ENCODE results near the gene HSD11B2. TPM values are rescaled to one million over a fixed set of nuclear protein-coding genes. Genes with fewer than 3 reads are reported as not detected.

Gene HSD11B2
- total RNA-seq, 1 experiment from 2014 or later = not detected

DNA sequence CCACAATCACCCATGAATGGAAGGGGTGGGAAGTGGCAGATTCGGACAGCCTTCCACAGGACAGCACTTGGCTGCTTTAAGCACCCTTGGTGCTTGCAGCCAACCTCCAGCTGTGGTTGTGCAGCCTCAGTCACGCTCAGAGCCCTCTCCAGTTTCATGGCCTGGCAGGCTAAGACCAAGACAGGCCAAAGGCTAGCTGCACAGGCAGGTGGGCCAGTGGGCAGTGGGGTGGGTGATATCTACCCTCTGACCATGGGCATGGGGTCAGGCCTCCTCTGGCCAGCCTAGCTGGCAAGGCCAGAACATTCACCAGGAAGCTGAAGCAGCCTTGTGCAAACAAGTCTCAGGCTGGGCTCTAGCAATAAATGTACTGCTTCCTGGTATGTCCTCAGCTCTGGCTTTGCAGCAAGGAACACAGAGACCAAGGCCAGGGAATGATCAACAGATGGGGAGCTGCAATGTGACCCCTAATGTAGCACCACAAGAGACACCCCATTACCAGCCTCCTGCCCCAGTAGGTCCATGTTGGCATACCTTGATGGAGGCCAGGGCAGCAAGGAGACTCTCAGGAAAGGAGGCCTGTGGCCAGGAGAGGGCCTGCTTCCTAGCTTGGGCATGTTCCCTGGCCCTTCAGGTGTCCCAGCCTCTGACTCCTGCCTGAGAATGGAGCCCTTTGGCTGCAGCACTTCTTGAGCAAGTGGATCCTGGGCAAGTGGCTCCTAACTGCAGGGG lies 20.9 kb downstream of the HSD11B2 start:
- no peak for DNase-seq
- Histone ChIP-seq H3K9ac (ENCODE audit: low read length) (no peak overlapping the region), H4K20me1 (ENCODE audit: insufficient read depth, low read depth, low read length) (no peaks in the 10 kb centered on the region), H3K9me2 (replicated peaks; ENCODE audit: insufficient read depth, low read length) (no peaks in the 10 kb centered on the region), H3K36me3 (ENCODE audit: insufficient read depth, low read length) (no peaks in the 10 kb centered on the region), H3K9me3 (ENCODE audit: low read length) (no peaks in the 10 kb centered on the region), H3K27ac (ENCODE audit: low read length) (no peak overlapping the region), H3K4me3 (ENCODE audit: low read length) (no peak overlapping the region), H3K79me2 (ENCODE audit: low read length) (peaks cover 6% of the 10 kb centered on the region; the same call in 1 of the 2 replicates), H2AFZ (ENCODE audit: low read length) (no peak overlapping the region), H3K4me2 (ENCODE audit: low read depth, low read length, poor library complexity, severe bottlenecking) (no peak overlapping the region), H3K27me3 (ENCODE audit: low read length) (no peaks in the 10 kb centered on the region), H3K4me1 (ENCODE audit: low read length) (peaks cover 9% of the 10 kb centered on the region)

DNA sequence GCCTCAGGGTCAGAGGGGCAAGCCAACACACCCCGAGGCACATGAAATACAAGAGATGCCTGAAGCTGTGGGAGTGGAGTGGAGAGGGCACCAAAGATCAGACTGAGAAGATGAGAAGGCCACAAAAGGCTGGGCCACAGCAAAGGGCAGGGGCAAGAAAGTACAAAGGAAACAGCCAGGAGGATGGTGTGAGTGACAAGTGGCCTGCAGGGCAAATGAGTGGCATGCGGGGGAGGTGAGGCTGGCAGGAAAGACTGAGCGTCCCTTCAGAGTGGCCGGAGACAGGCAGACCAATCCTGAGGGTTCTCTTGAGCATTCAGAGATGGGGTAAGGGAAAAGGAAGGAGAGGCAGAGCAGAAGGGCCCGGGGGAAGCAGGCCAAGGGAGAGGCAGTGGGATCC lies 23.2 kb downstream of the HSD11B2 start:
- Histone ChIP-seq H4K20me1 (ENCODE audit: insufficient read depth, low read depth, low read length) (no peaks in the 10 kb centered on the region), H3K9ac (ENCODE audit: low read length) (no peak overlapping the region), H3K27me3 (ENCODE audit: low read length) (no peaks in the 10 kb centered on the region), H3K36me3 (ENCODE audit: insufficient read depth, low read length) (no peaks in the 10 kb centered on the region), H3K9me2 (replicated peaks; ENCODE audit: insufficient read depth, low read length) (no peaks in the 10 kb centered on the region), H3K4me1 (ENCODE audit: low read length) (peaks cover 12% of the 10 kb centered on the region), H3K27ac (ENCODE audit: low read length) (no peak overlapping the region), H3K9me3 (ENCODE audit: low read length) (no peaks in the 10 kb centered on the region), H2AFZ (ENCODE audit: low read length) (no peak overlapping the region), H3K4me3 (ENCODE audit: low read length) (no peak overlapping the region), H3K4me2 (ENCODE audit: low read depth, low read length, poor library complexity, severe bottlenecking) (no peak overlapping the region), H3K79me2 (ENCODE audit: low read length) (peaks cover 8% of the 10 kb centered on the region; the same call in 1 of the 2 replicates)
- DNase-seq = no peak

DNA sequence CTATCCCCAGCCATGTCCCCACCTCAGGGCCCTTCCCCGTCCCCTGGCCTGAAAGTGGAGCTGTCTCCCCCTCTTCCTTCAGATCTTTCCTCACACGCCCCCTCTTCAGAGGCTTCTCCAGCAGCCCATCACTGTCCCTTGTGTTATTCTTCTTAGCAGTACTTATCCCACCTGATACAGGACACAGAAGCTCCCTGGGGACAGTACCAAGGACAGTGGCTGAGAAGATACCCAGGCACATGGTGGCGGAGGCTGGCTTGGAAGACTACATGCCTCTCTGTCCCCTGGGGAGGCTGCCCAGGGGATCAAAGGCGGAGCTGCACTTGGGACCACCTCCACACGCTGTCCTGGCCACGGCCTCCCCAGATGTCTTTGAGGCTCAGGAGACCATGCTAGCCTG lies 23.9 kb downstream of the HSD11B2 start:
- no peaks in the 10 kb centered on the region for H3K9me3 ChIP-seq (ENCODE audit: low read length)
- H3K27ac ChIP-seq (ENCODE audit: low read length) = no peak overlapping the region
- H3K36me3 ChIP-seq (ENCODE audit: insufficient read depth, low read length) = no peaks in the 10 kb centered on the region
- peaks cover 8% of the 10 kb centered on the region; the same call in 1 of the 2 replicates for H3K79me2 ChIP-seq (ENCODE audit: low read length)
- no peaks in the 10 kb centered on the region for H4K20me1 ChIP-seq (ENCODE audit: insufficient read depth, low read depth, low read length)
- no peak overlapping the region for H3K9ac ChIP-seq (ENCODE audit: low read length)
- H3K9me2 ChIP-seq (replicated peaks; ENCODE audit: insufficient read depth, low read length) = no peaks in the 10 kb centered on the region
- H3K4me2 ChIP-seq (ENCODE audit: low read depth, low read length, poor library complexity, severe bottlenecking) = no peak overlapping the region
- H3K4me1 ChIP-seq (ENCODE audit: low read length) = peaks cover 12% of the 10 kb centered on the region
- H3K4me3 ChIP-seq (ENCODE audit: low read length) = no peak overlapping the region
- DNase-seq = no peak
- H3K27me3 ChIP-seq (ENCODE audit: low read length) = no peaks in the 10 kb centered on the region
- no peak overlapping the region for H2AFZ ChIP-seq (ENCODE audit: low read length)

DNA sequence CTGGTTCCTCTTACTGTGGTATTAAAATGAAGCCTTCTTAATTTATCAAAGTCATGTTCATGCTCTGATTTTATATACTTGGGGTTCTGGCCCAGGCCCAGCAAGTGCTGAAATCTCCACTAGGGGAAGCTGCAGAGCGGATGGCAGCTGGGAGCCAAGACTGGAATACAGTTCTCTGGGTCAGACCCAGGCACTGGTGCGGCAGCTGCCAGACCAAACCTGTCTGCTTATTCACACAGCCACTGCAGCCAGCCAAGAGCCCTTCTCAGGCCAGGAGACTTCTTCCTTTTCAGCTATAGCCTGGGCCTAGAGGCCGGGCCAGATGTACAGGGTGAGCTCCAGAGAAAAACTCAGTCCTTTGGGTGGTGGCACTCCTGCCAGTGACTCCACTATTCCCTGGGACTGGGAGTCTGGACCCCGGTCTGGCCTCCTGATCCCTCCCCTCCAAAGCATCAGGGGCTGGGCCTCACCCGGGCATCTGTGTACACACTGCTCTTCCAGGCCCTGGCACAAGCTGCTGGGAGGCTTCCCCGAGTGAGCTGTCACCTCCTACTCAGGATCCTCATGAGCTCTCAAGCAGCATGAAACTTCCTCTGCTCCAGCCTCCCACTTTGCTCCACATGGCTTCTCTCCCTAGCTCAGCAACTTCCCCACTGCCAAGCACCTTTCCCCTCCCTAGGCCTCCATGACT lies 25.6 kb downstream of the HSD11B2 start:
- no peaks in the 10 kb centered on the region for H3K27me3 ChIP-seq (ENCODE audit: low read length)
- peak; percentile 65 for DNase-seq
- peaks cover 6% of the 10 kb centered on the region; the same call in 1 of the 2 replicates for H4K20me1 ChIP-seq (ENCODE audit: insufficient read depth, low read depth, low read length)
- H2AFZ ChIP-seq (ENCODE audit: low read length) = no peak overlapping the region
- no peak overlapping the region; the same call in 1 of the 2 replicates for H3K27ac ChIP-seq (ENCODE audit: low read length)
- H3K4me2 ChIP-seq (ENCODE audit: low read depth, low read length, poor library complexity, severe bottlenecking) = no peak overlapping the region
- H3K9me2 ChIP-seq (replicated peaks; ENCODE audit: insufficient read depth, low read length) = no peaks in the 10 kb centered on the region
- no peaks in the 10 kb centered on the region for H3K9me3 ChIP-seq (ENCODE audit: low read length)
- H3K4me3 ChIP-seq (ENCODE audit: low read length) = no peak overlapping the region
- H3K36me3 ChIP-seq (ENCODE audit: insufficient read depth, low read length) = no peaks in the 10 kb centered on the region
- H3K79me2 ChIP-seq (ENCODE audit: low read length) = peaks cover 15% of the 10 kb centered on the region; the same call in 1 of the 2 replicates
- H3K4me1 ChIP-seq (ENCODE audit: low read length) = peaks cover 12% of the 10 kb centered on the region
- H3K9ac ChIP-seq (ENCODE audit: low read length) = peak overlapping the region; percentile 21; the same call in 1 of the 2 replicates

DNA sequence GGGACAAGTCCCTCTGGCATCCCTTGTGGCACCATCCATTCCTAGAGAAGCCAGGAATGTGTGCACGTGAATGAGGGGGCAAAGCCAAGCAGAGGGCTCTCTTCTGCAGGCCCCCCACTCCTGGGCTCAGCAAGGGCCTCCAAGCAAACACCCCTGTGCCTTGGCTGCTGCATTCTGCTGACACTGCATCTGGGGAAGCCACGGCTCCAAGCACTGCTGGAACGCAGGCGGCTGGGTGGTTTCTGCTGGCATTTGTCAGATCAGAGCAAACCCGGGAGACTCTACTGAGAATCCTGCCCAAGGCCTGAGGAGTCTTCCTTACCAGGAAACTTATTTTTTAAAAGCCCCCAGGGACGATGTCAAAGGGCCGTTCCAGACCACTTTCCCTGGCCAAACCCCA lies 26.7 kb downstream of the HSD11B2 start:
- no peak overlapping the region for H3K4me3 ChIP-seq (ENCODE audit: low read length)
- H3K27me3 ChIP-seq (ENCODE audit: low read length) = no peaks in the 10 kb centered on the region
- no peak overlapping the region for H2AFZ ChIP-seq (ENCODE audit: low read length)
- peaks cover 6% of the 10 kb centered on the region; the same call in 1 of the 2 replicates for H4K20me1 ChIP-seq (ENCODE audit: insufficient read depth, low read depth, low read length)
- no peaks in the 10 kb centered on the region for H3K36me3 ChIP-seq (ENCODE audit: insufficient read depth, low read length)
- H3K27ac ChIP-seq (ENCODE audit: low read length) = no peak overlapping the region
- no peaks in the 10 kb centered on the region for H3K9me2 ChIP-seq (replicated peaks; ENCODE audit: insufficient read depth, low read length)
- H3K9ac ChIP-seq (ENCODE audit: low read length) = no peak overlapping the region
- H3K79me2 ChIP-seq (ENCODE audit: low read length) = peaks cover 26% of the 10 kb centered on the region
- peaks cover 12% of the 10 kb centered on the region for H3K4me1 ChIP-seq (ENCODE audit: low read length)
- no peaks in the 10 kb centered on the region for H3K9me3 ChIP-seq (ENCODE audit: low read length)
- H3K4me2 ChIP-seq (ENCODE audit: low read depth, low read length, poor library complexity, severe bottlenecking) = no peak overlapping the region
- DNase-seq = no peak

DNA sequence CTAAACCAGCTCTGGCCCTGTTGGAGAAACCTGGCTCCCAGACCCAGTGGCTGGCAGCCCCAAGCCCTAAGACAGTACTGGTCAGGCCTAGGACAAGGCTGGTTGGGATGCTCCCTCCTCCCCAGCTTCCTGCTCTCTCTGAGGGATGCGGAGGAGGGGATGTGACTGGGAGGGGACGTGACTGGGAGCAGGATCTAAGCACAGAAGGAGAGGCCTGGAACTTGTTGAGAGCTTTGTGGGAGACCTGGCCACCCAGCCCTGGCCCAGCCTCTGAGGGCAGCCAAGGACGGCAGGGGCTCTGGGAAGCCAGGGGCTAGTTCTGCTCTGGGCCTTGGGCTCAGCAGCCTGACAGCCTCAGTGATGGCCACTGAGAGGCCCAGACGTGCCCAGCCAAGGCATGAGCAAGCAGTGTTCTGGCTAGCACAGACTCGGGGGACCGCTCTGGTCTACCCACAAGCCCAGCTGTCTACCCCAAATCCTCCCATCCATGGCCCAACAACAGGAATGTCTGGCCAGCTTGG lies 27.3 kb downstream of the HSD11B2 start:
- H3K27me3 ChIP-seq (ENCODE audit: low read length) = no peaks in the 10 kb centered on the region
- peaks cover 31% of the 10 kb centered on the region for H3K79me2 ChIP-seq (ENCODE audit: low read length)
- peaks cover 6% of the 10 kb centered on the region; the same call in 1 of the 2 replicates for H4K20me1 ChIP-seq (ENCODE audit: insufficient read depth, low read depth, low read length)
- H3K4me2 ChIP-seq (ENCODE audit: low read depth, low read length, poor library complexity, severe bottlenecking) = no peak overlapping the region
- H2AFZ ChIP-seq (ENCODE audit: low read length) = no peak overlapping the region
- DNase-seq = no peak
- H3K9me2 ChIP-seq (replicated peaks; ENCODE audit: insufficient read depth, low read length) = no peaks in the 10 kb centered on the region
- H3K9me3 ChIP-seq (ENCODE audit: low read length) = no peaks in the 10 kb centered on the region
- no peak overlapping the region for H3K9ac ChIP-seq (ENCODE audit: low read length)
- peaks cover 12% of the 10 kb centered on the region for H3K4me1 ChIP-seq (ENCODE audit: low read length)
- no peak overlapping the region for H3K27ac ChIP-seq (ENCODE audit: low read length)
- H3K4me3 ChIP-seq (ENCODE audit: low read length) = no peak overlapping the region
- no peaks in the 10 kb centered on the region for H3K36me3 ChIP-seq (ENCODE audit: insufficient read depth, low read length)

DNA sequence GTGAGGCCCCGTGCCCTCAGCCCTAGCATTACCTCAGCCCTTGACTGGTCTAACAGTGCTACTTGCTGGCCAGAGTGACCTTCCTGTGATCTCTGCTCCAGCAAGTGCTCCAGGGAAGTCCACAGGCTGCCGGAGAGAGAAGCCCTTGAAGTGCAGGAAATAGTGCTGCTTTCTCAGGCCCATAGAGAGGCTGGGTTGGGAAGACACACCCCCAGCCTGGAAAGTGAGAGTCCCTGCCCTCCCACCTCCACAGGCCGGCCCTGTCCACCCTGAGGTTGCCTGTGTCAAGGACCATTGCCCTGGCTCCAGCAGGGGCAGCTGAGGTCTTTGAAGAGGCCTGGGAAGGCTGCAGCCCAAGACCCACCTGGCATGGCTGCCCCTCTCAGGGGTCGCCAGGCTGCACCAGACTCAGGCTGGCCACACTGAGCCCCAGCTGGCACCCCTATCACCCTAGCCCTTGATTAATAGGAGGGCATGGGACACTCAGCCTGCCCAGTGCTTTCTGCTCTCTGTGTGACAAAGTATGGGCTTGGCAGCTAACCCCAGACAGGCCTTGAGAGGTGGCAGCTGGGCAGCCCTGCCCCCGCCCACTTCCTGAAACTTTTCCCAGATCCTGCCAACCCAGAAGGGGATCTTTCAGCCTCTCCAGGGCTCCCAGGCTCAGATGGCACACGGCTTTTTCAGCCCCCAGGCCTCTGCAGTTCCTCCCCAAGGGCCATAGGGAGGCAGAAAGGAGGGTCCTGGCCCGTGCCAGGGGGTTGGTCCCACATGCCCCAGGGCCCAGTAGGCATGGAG lies 28.3 kb downstream of the HSD11B2 start:
- no peak overlapping the region for H3K9ac ChIP-seq (ENCODE audit: low read length)
- no peak overlapping the region for H2AFZ ChIP-seq (ENCODE audit: low read length)
- no peak overlapping the region for H3K4me3 ChIP-seq (ENCODE audit: low read length)
- H3K4me1 ChIP-seq (ENCODE audit: low read length) = peaks cover 12% of the 10 kb centered on the region
- no peaks in the 10 kb centered on the region for H3K36me3 ChIP-seq (ENCODE audit: insufficient read depth, low read length)
- no peaks in the 10 kb centered on the region for H3K27me3 ChIP-seq (ENCODE audit: low read length)
- peaks cover 41% of the 10 kb centered on the region for H3K79me2 ChIP-seq (ENCODE audit: low read length)
- no peak overlapping the region for H3K4me2 ChIP-seq (ENCODE audit: low read depth, low read length, poor library complexity, severe bottlenecking)
- H3K9me2 ChIP-seq (replicated peaks; ENCODE audit: insufficient read depth, low read length) = no peaks in the 10 kb centered on the region
- H4K20me1 ChIP-seq (ENCODE audit: insufficient read depth, low read depth, low read length) = peaks cover 12% of the 10 kb centered on the region; the same call in 1 of the 2 replicates
- H3K27ac ChIP-seq (ENCODE audit: low read length) = no peak overlapping the region
- DNase-seq = no peak
- H3K9me3 ChIP-seq (ENCODE audit: low read length) = no peaks in the 10 kb centered on the region

DNA sequence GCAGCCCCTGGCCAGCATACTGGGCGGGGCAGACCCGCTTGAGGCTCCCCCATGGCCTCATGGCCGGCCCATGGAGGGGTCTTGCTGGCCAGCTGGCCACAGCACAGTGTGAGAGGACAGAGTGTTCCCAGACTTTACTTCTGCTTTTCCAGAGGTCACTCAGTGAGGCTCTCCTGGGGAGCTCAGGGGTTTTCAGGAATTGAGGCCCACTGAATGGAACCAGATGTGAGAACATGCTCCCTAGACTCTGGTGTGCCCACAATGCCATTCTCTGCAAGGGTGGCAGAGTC lies 28.9 kb downstream of the HSD11B2 start:
- Histone ChIP-seq H3K79me2 (ENCODE audit: low read length) (peaks cover 47% of the 10 kb centered on the region), H3K27ac (ENCODE audit: low read length) (no peak overlapping the region), H3K4me2 (ENCODE audit: low read depth, low read length, poor library complexity, severe bottlenecking) (no peak overlapping the region), H3K4me1 (ENCODE audit: low read length) (peaks cover 12% of the 10 kb centered on the region), H3K9me2 (replicated peaks; ENCODE audit: insufficient read depth, low read length) (no peaks in the 10 kb centered on the region), H3K27me3 (ENCODE audit: low read length) (no peaks in the 10 kb centered on the region), H3K36me3 (ENCODE audit: insufficient read depth, low read length) (no peaks in the 10 kb centered on the region), H3K4me3 (ENCODE audit: low read length) (no peak overlapping the region), H3K9me3 (ENCODE audit: low read length) (no peaks in the 10 kb centered on the region), H3K9ac (ENCODE audit: low read length) (no peak overlapping the region), H4K20me1 (ENCODE audit: insufficient read depth, low read depth, low read length) (peaks cover 12% of the 10 kb centered on the region; the same call in 1 of the 2 replicates), H2AFZ (ENCODE audit: low read length) (no peak overlapping the region)
- no peak for DNase-seq
